HG03135 (cell line): ENCODE data around the gene WSB1.
"Not testable (repeated sequence)": the region's sequence is repeated elsewhere in the genome, so short reads cannot be mapped to it uniquely, and the experiment has no call there.

Experiments
- ATAC-seq: cut with Tn5 transposase; IDR thresholded peaks from one replicate; pipeline ENCODE4 v1.9.1; 2021; ENCODE audit warnings: mild to moderate bottlenecking, moderate library complexity; ENCODE audit not compliant: unreplicated experiment

WSB1 gene

DNA sequence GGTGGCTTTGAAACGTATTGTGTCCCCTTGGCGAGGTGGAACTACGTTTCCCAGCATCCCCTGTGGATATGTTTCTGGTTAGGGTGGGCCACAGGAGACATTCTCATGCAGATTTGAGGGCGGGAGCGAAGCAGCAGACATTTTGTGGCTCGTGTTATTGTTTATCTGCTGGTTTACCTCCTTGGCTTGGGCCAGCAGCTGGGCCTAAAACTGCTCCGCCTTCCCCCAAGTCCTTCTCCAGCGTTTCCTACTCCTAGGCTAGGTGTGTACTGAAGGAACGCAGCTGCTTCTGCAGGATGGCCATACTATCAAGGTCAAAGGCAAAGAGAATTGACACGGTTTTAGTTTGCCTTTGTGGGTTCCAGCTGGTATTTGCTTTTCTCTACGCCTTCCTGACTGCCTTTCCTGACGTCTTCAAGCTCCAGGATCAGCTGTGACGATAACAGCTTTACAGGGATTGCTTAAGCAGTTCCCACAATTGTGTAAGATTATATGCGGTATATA, 17.2 kb upstream of the WSB1 start:
- no peak for ATAC-seq

GRCh38 chr17:27279132-27279531, 14.8 kb upstream of the WSB1 start:
- ATAC-seq: not testable (repeated sequence)

- ATAC-seq: no peak
Observed at GRCh38 chr17:27280527-27280926, 13.4 kb upstream of the WSB1 start.

DNA sequence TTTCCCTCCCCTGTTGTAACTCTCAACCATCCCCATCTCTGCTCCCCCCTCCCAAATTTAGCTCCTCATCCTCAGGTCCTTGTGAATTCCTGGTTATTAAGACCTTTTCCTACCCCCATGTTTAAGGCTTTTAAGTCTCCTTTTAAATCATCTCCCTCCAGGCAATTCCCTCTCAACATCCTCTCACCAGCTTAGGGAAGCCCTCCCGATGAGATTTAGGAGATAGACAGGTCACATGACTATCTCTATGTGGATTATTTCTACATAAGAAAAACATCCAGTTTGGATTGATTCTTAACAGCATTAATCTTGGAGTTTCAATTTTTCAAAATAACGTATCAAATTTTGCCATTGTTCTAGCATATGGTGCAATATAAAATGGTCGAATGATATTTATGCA, 12.5 kb upstream of the WSB1 start:
- no peak for ATAC-seq

DNA sequence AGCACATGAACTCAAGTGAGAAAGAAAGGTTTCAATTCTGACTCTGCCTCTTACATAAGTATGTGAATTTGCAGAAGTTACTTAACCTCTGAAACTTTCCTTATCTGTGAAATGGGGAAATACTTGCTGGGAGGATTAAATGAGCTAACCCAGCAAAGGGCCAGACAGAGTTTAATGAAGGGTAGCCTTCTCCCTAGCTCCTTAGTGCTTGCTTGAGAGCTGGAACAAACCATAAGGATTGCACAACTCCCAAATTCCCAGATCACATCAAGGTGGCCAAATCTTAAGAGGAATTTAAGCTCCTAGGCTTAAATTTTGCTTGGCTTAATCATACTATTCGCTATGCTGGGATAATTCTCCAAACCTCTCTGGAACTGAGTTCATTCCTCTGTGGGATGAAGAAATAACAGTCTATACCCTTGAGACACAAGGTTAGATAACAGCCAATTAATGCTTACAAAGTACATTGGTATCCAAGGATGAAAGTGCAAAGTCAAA, 11.8 kb upstream of the WSB1 start:
- ATAC-seq: no peak

DNA sequence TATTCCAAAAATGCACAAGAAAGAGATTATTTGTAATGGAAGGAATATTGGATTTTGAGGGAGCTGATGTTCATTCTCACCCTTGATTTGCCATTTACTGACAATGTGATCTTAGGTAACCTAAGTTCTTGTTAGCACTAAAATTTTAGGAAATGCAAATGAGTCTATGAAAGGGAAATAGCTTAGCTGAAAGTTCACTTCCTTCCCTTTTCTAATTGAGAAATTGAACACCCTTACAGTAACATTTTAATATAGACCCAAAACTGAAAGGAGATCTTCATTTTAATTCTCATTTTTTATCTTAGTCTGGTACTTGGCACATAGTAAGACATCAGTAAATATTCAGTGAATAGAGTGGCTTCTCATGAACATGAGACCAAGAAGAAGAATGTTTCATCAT, 10.9 kb upstream of the WSB1 start:
- ATAC-seq: no peak

- ATAC-seq: no peak
Observed at GRCh38 chr17:27283751-27284150, 10.2 kb upstream of the WSB1 start.

DNA sequence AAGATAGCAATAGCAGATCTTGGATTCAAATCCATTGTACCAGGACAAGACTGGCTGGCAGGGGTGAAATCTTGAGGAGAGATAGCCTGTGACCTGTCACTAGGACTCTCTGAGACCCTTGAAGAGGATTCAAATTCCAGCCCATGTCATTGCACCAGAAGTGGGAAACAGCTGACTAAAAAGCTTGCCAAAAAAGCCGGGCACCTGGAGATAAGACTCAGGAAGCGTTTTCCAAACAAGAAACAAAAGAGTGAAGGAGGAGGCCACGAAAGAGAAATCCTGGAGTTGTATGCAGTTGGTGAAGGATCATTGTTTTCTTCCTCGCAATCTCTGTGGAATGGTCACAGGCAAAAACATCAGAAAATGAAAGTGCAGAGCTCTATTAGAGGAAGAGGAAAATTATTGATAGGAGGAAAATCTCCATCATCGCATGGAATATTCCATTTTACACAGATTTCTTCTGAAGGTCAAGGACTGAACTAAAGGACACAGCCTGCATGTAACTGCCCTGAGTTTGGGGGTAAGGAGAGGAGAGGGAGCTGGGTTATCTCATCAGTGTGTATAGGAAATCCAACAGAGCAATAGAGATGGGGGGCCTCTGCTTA, 9.0 kb upstream of the WSB1 start:
- ATAC-seq: no peak

GRCh38 chr17:27285516-27285915, 8.4 kb upstream of the WSB1 start:
- no peak for ATAC-seq

- ATAC-seq: no peak
Observed at GRCh38 chr17:27288183-27288582, 5.7 kb upstream of the WSB1 start.

- no peak for ATAC-seq
Observed at GRCh38 chr17:27289856-27290255, 4.1 kb upstream of the WSB1 start.

DNA sequence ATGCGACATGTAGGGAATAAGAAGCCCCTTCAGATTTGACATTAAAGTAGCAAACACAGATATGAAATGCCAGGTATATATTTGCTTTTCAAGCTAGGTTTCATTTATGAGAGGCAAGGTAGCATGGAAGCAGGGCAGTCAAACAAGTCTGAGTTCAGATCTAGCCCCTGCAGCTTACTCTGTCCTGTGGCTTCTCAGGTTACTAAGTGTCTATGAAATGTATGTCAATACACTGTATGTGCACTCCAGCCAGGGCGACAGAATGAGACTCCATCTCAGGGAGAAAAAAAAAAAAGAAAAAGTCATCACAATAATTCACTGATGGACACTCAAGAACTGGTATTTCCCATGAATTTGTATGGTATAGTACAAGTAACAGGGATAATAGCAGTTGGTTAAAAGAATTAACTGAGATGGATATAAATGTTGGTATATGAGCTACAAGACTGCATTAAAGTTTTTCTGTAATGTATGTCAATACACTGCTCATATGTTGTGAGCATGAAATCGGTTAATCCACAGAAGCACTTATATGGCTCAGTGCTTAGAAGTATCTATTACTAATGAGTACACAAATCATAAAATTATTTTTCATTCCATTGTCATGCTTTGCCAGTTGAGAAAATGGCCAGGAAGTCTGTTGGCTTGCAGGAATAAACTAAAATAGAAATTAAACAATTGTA, 2.9 kb upstream of the WSB1 start:
- ATAC-seq: no peak

GRCh38 chr17:27293359-27293897, 486 bp upstream of the WSB1 start:
- ATAC-seq: no peak

GRCh38 chr17:27294689-27295630, 1.0 kb downstream of the WSB1 start:
- peak; percentile 52 for ATAC-seq

DNA sequence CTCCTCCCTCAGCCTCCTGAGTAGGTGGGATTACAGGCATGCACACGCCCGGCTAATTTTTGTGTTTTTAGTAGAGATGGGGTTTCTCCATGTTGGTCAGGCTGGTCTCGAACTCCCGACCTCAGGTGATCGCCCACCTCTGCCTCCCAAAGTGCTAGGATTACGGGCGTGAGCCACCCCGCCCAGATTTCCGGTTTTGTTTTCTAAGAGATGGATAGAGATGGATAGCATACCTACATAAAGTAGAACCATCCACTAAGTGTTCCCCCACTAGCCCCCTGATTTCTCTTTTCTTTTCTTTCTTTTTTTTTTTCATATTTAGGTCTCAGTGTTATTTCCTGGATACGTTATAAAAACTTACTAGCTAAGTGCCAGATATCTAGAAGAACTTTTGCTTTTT, 2.0 kb downstream of the WSB1 start:
- ATAC-seq: no peak

GRCh38 chr17:27296428-27296979, 2.6 kb downstream of the WSB1 start:
- ATAC-seq: no peak

DNA sequence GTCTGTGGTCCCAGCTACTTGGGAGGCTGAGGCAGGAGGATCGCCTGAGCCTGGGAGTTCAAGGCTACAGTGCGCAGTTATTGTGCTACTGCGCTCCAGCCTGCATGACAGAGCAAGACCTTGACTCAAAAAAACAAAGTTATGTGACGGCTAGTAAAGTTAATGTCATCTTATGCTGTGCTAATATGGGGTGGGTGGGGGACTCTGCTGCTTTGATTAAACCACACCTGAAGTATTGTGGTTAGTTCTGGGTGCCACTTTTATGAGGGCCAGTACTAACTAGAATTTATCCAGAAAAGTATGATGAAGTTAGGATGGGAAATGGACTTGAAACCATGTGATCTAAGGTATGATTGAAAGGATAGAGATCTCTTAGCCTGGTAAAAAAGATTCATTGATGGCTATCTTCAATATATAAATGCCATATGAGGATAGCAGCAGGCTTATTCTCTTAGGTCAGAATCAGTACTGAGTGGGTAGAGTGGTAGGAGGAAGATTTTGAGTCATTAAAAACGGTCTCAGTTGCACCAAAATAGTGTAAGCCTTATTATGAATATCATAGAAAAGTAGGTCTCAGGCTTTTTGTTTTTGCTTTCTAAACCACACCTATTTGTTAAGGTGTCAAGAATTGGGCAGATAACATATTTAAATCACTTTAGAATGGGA, 5.6 kb downstream of the WSB1 start:
- no peak for ATAC-seq

DNA sequence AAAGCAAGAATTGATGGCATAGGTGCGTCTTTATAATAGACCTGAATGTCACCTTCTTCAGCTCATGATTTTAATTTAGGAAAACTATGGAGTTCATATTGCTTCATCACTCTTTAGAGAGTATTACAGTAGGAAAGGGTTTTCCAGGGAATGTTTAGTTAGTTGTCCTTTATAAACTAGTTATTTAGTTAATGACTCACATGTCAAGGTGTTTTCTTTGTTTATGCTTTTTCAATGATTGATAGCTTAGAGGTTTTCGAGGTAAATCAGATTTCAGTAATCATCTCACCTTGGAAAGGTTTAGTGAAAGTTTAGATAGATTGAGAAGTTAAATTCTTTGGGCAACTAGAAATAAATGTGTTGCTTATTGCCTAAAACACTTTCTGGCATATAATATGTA, 9.8 kb downstream of the WSB1 start:
- ATAC-seq: no peak

DNA sequence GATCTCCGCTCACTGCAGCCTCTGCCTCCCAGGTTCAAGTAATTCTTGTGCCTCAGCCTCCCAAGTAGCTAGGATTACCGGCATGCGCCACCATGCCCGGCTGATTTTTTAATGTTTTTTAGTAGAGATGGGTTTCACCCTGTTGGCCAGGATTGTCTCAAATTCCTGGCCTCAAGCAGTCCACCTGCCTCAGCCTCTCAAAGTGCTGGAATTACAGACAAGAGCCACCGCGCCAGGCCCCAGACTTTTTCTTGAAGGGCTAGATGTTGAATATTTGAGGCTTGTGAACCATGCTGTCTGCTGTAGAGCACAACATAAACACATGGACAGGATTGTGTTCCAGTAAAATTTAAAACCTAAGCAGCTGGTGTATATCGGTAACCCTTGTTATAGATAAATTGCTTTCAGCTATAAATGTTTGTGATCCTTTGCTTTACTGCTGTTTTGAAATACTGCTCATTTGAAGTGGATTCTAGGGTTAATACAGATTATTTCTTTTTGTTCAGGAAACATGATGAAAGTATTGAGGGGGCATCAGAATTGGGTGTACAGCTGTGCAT, 12.4 kb downstream of the WSB1 start:
- no peak for ATAC-seq

DNA sequence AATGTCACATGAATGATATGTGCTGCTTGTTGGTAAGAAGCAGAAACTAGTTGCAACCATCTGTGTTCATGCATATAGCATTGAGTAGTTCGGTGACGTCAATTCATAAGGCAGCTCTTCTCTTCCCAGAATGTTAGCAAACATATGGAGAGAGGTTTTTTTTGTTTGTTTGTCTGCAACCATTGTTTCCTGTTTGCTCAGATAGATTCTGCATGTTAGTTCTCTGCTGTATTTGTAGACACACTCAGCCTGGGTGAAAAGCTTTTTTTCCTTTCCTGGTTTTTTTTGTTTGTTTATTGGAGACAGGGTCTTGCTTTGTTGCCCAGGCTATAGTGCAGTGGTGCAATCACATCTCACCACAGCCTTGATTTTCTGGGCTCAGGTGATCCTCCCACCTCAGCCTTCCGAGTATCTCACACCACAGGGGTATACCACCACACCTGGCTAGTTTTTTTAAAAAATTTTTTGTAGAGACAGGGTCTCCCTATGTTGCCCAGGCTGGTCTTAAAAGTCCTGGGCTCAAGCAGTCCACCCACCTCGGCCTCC, 16.7 kb downstream of the WSB1 start:
- ATAC-seq: no peak
